ENCODE data around the gene TSPAN9.

TSPAN9 gene

GRCh38 chr12:3081091-3081490 is 3.9 kb downstream of the TSPAN9 start:
- DNase-seq, result no peak

- no peak for DNase-seq
These were observed 4.7 kb downstream of the TSPAN9 start for GRCh38 chr12:3081886-3082285.

GRCh38 chr12:3083241-3083920 is 6.2 kb downstream of the TSPAN9 start:
- DNase-seq, result no peak

- DNase-seq, result peak; percentile 49
These were observed 6.8 kb downstream of the TSPAN9 start for GRCh38 chr12:3083921-3084347.

GRCh38 chr12:3084742-3085141 is 7.6 kb downstream of the TSPAN9 start:
- DNase-seq, result peak; percentile 37

GRCh38 chr12:3085341-3086139 is 8.4 kb downstream of the TSPAN9 start:
- DNase-seq, result no peak

- no peak for DNase-seq
These were observed 9.0 kb downstream of the TSPAN9 start for GRCh38 chr12:3086211-3086610.

GRCh38 chr12:3086729-3087323 is 9.6 kb downstream of the TSPAN9 start:
- DNase-seq, result no peak

- no peak for DNase-seq
These were observed 10.8 kb downstream of the TSPAN9 start for GRCh38 chr12:3087758-3088650.

- no peak for DNase-seq
These were observed 12.4 kb downstream of the TSPAN9 start for GRCh38 chr12:3089588-3089987.

- DNase-seq, result no peak
These were observed 13.3 kb downstream of the TSPAN9 start for GRCh38 chr12:3090240-3091037.

- no peak for DNase-seq
These were observed 13.8 kb downstream of the TSPAN9 start for GRCh38 chr12:3091038-3091319.

- DNase-seq, result no peak
These were observed 14.4 kb downstream of the TSPAN9 start for GRCh38 chr12:3091382-3092241.

GRCh38 chr12:3092764-3093163 is 15.6 kb downstream of the TSPAN9 start:
- no peak for DNase-seq

- peak; percentile 35 for DNase-seq
These were observed 20.1 kb downstream of the TSPAN9 start for GRCh38 chr12:3097186-3097804.

GRCh38 chr12:3097836-3098235 is 20.7 kb downstream of the TSPAN9 start:
- no peak for DNase-seq

GRCh38 chr12:3098436-3098835 is 21.3 kb downstream of the TSPAN9 start:
- no peak for DNase-seq

- no peak for DNase-seq
These were observed 22.0 kb downstream of the TSPAN9 start for GRCh38 chr12:3099146-3099545.

- DNase-seq, result no peak
These were observed 24.3 kb downstream of the TSPAN9 start for GRCh38 chr12:3101309-3102024.

GRCh38 chr12:3102771-3103410 is 25.7 kb downstream of the TSPAN9 start:
- DNase-seq, result peak; percentile 29
